B cell (primary cell): ENCODE data around the gene CADM2. TPM values are rescaled to one million over a fixed set of nuclear protein-coding genes. Genes with fewer than 3 reads are reported as not detected.

Experiments used
- ATAC-seq: fragments of 200-7000 bp; cut with Tn5 transposase; one replicate; pipeline ENCODE4 v1.10.0; 2021; ENCODE audit warnings: low read depth, mild to moderate bottlenecking, moderate number of reproducible peaks, moderate library complexity
- CTCF ChIA-PET: fragments of 350-600 bp; sonication (Branson Sonifier 250); formaldehyde crosslinking; loops from one replicate; lab custom pipeline; 2021; ENCODE audit warnings: antibody characterized with exemption, inconsistent platforms; lab: Charles Lee
- POLR2A ChIA-PET: fragments of 350-600 bp; sonication (Branson Sonifier 250); formaldehyde crosslinking; loops from one replicate; lab custom pipeline; 2021; ENCODE audit warnings: antibody characterized with exemption; lab: Charles Lee
- DNase-seq: peaks from one replicate; pipeline ENCODE4 v3.0.0; 2013
- H2AFZ ChIP-seq: 2 replicates; pipeline ENCODE4 v1.6.1; 2012; ENCODE audit warnings: mild to moderate bottlenecking, low read depth, low read length; ENCODE audit not compliant: insufficient read depth, poor library complexity, severe bottlenecking
- H3K27ac ChIP-seq, 2 donors: 1 replicate in 1 of 2; 2 replicates in 1 of 2; pipeline ENCODE4 v1.5.1; 2012 to 2013; ENCODE audit warnings: low read length in 2 of 2, mild to moderate bottlenecking in 2 of 2, moderate library complexity in 1 of 2
- H3K27me3 ChIP-seq, 4 experiments: fragments of 200-600 bp in 1 of 4; sonication (generic) in 1 of 4; replicated peaks in 1 of 4; 1 replicate in 2 of 4; 2 replicates in 2 of 4; pipeline versions ENCODE4 v1.6.1 to v1.7.0; 2013 to 2016; ENCODE audit warnings: low read length in 3 of 4, mild to moderate bottlenecking in 2 of 4, mixed read lengths in 1 of 4, moderate library complexity in 1 of 4; ENCODE audit not compliant: insufficient read depth in 4 of 4, control insufficient read depth in 3 of 4; ENCODE audit errors: control extremely low read depth in 1 of 4
- H3K36me3 ChIP-seq, 2 experiments: replicated peaks in 1 of 2; 1 replicate in 1 of 2; 2 replicates in 1 of 2; pipeline versions ENCODE4 v1.6.1 to v1.7.1; 2013; ENCODE audit warnings: low read length in 1 of 2; ENCODE audit not compliant: insufficient read depth in 2 of 2, control insufficient read depth in 1 of 2; ENCODE audit errors: control extremely low read depth in 1 of 2, extremely low read depth in 1 of 2
- H3K4me1 ChIP-seq, 2 donors: fragments of 200-600 bp in 1 of 2; sonication (generic) in 1 of 2; 1 replicate in 1 of 2; 2 replicates in 1 of 2; pipeline versions ENCODE4 v1.5.1 to v1.6.1; 2013 to 2017; ENCODE audit warnings: low read length in 2 of 2; ENCODE audit not compliant: control insufficient read depth in 2 of 2, insufficient read depth in 2 of 2
- H3K4me2 ChIP-seq: replicated peaks from 2 replicates; pipeline ENCODE3; 2012; ENCODE audit warnings: mild to moderate bottlenecking, low read depth, low read length; ENCODE audit not compliant: poor library complexity, severe bottlenecking
- H3K4me3 ChIP-seq, 5 experiments: fragments of 200-600 bp in 1 of 5; sonication (generic) in 1 of 5; 1 replicate in 3 of 5; 2 replicates in 2 of 5; pipeline versions ENCODE4 v1.5.1 to v1.7.0; 2011 to 2016; ENCODE audit warnings: low read length in 4 of 5, mild to moderate bottlenecking in 4 of 5, low read depth in 2 of 5, control low read depth in 1 of 5, moderate library complexity in 1 of 5; ENCODE audit not compliant: insufficient read depth in 1 of 5; ENCODE audit errors: control extremely low read depth in 1 of 5, extremely low read depth in 1 of 5
- H3K79me2 ChIP-seq: fragments of 200-600 bp; sonication (generic); one replicate; pipeline ENCODE4 v1.6.0; 2016; ENCODE audit warnings: low read length; ENCODE audit not compliant: control insufficient read depth, insufficient read depth
- H3K9ac ChIP-seq: fragments of 200-600 bp; sonication (generic); 2 replicates; pipeline ENCODE4 v1.6.1; 2017; ENCODE audit warnings: mild to moderate bottlenecking, low read length, moderate library complexity
- H3K9me3 ChIP-seq, 3 donors: one replicate each; pipeline versions ENCODE4 v1.6.1 to v1.7.1; 2013; ENCODE audit warnings: low read length in 2 of 3; ENCODE audit not compliant: control insufficient read depth in 2 of 3, insufficient read depth in 1 of 3; ENCODE audit errors: control extremely low read depth in 1 of 3
- H4K20me1 ChIP-seq: 2 replicates; pipeline ENCODE4 v1.6.0; 2012; ENCODE audit warnings: mild to moderate bottlenecking, low read length; ENCODE audit not compliant: insufficient read depth, control insufficient read depth, poor library complexity, severe bottlenecking
- H3K27ac Mint-ChIP-seq: one replicate; pipeline ENCODE4 v1.8.0; 2021; ENCODE audit warnings: mixed read lengths
- H3K27me3 Mint-ChIP-seq: one replicate; pipeline ENCODE4 v1.8.0; 2021; ENCODE audit warnings: mixed read lengths
- H3K4me1 Mint-ChIP-seq: one replicate; pipeline ENCODE4 v1.8.0; 2021; ENCODE audit warnings: mixed read lengths
- H3K4me3 Mint-ChIP-seq: one replicate; pipeline ENCODE4 v1.8.0; 2021; ENCODE audit warnings: mixed read lengths
- H3K9me3 Mint-ChIP-seq: one replicate; pipeline ENCODE4 v1.8.0; 2022; ENCODE audit warnings: mixed read lengths; ENCODE audit not compliant: insufficient read depth
- CTCF ChIP-seq: fragments of 200-600 bp; IDR thresholded peaks from one replicate; pipeline ENCODE4 v1.8.0; 2022; ENCODE audit warnings: antibody characterized with exemption, mild to moderate bottlenecking
- EZH2 ChIP-seq: IDR thresholded peaks from 2 replicates; pipeline ENCODE4 v1.6.1; 2012; ENCODE audit warnings: borderline replicate concordance, low read depth, mild to moderate bottlenecking, moderate library complexity, low read length; ENCODE audit not compliant: insufficient read depth, poor library complexity, severe bottlenecking
- WGBS: methylation state at CpG from one replicate; pipeline ENCODE4 v1.1.5; 2013; ENCODE audit warnings: missing lambda C conversion rate; ENCODE audit not compliant: insufficient coverage; 5-methylcytosine and 5-hydroxymethylcytosine counted together
- intact Hi-C: fragments of 100-400 bp; cut with micrococcal nuclease; formaldehyde crosslinking; loops from one replicate; pipeline ENCODE4 v1.10.0; 2022
- polyA plus RNA-seq: library from polyadenylated mRNA; depleted of rRNA; stranded (reverse); fragments of >200 nt; gene quantifications from 2 replicates; pipeline ENCODE4 v1.2.3, GENCODE V29; 2012
- total RNA-seq, 2 donors: library from RNA; stranded (reverse); fragments of 120-200 nt in 1 of 2; gene quantifications; 1 replicate in 1 of 2; 2 replicates in 1 of 2; pipeline versions ENCODE4 v1.2.3 to v1.2.4, GENCODE V29; 2013 to 2022

Gene CADM2
- total and polyA plus RNA-seq, 2 donors (not counting 1 experiment from before 2014, with no cell fraction given): 0.10 to 0.37 TPM

GRCh38 chr3:85312331-85312730 lies 353.5 kb downstream of the CADM2 start:
- WGBS: no CpG with 5 or more reads among the region's 3 CpGs
- Mint-ChIP-seq H3K4me1 (no peaks in the 10 kb centered on the region), H3K4me3 (no peak overlapping the region), H3K27me3 (no peaks in the 10 kb centered on the region), H3K9me3 (no peaks in the 10 kb centered on the region), H3K27ac (no peak overlapping the region)
- no peaks in the 10 kb centered on the region for H3K79me2 ChIP-seq
- intact Hi-C loops: no loop called here
- H2AFZ ChIP-seq: no peak overlapping the region
- H3K4me1 ChIP-seq: no peaks in the 10 kb centered on the region
- POLR2A ChIA-PET: no interaction called here
- no peaks in the 10 kb centered on the region for H3K9me3 ChIP-seq
- H3K27ac ChIP-seq: no peak overlapping the region
- DNase-seq (no peak), ATAC-seq (no peak)
- H3K4me2 ChIP-seq: no peak overlapping the region
- H3K27me3 ChIP-seq: no peaks in the 10 kb centered on the region
- CTCF ChIA-PET: no interaction called here
- no peaks in the 10 kb centered on the region for H4K20me1 ChIP-seq
- no peak overlapping the region for H3K9ac ChIP-seq
- no peak for TF ChIP-seq CTCF
- TF ChIP-seq EZH2: no peak
- no peak overlapping the region for H3K4me3 ChIP-seq
- H3K36me3 ChIP-seq: no peaks in the 10 kb centered on the region

GRCh38 chr3:85313380-85313779 lies 354.6 kb downstream of the CADM2 start:
- Histone ChIP-seq H3K4me1 (no peaks in the 10 kb centered on the region), H3K4me3 (no peak overlapping the region), H3K9ac (no peak overlapping the region), H3K27me3 (no peaks in the 10 kb centered on the region), H3K36me3 (no peaks in the 10 kb centered on the region), H3K79me2 (no peaks in the 10 kb centered on the region), H4K20me1 (no peaks in the 10 kb centered on the region), H3K4me2 (no peak overlapping the region), H3K9me3 (no peaks in the 10 kb centered on the region), H2AFZ (no peak overlapping the region), H3K27ac (no peak overlapping the region)
- ChIA-PET POLR2A (no interaction called here), CTCF (no interaction called here)
- Mint-ChIP-seq H3K9me3 (no peaks in the 10 kb centered on the region), H3K4me3 (no peak overlapping the region), H3K4me1 (no peaks in the 10 kb centered on the region), H3K27me3 (no peaks in the 10 kb centered on the region), H3K27ac (no peak overlapping the region)
- DNase-seq (no peak), ATAC-seq (no peak)
- intact Hi-C loops: no loop called here
- TF ChIP-seq CTCF (no peak), EZH2 (no peak)
- 80% methylated on average over 1 of the region's 1 CpG for WGBS
